Panc1 (cell line): ENCODE measurements around the gene ARMC5. TPM values are rescaled to one million over a fixed set of nuclear protein-coding genes. Genes with fewer than 3 reads are reported as not detected.

Experiments used
- ATAC-seq: fragments of 200-7000 bp; cut with Tn5 transposase; 2 replicates; pipeline ENCODE4 v1.9.1; 2020; ENCODE audit warnings: mild to moderate bottlenecking, moderate library complexity
- BruUV-seq: library from RNA; stranded (reverse); fragments of 400-500 nt; replicated peaks from 2 replicates; lab custom pipeline; 2021; lab: Mats Ljungman, UMichigan
- CTCF ChIA-PET: fragments of 300-600 bp; sonication (Branson Sonifier 250); formaldehyde crosslinking; loops from one replicate; lab custom pipeline; 2022; ENCODE audit warnings: antibody characterized with exemption; lab: Charles Lee
- POLR2A ChIA-PET: fragments of 300-600 bp; sonication (Branson Sonifier 250); formaldehyde crosslinking; loops from one replicate; lab custom pipeline; 2022; ENCODE audit warnings: antibody characterized with exemption; lab: Charles Lee
- DNase-seq: peaks from one replicate; pipeline ENCODE4 v3.0.0-alpha.2; 2010; ENCODE audit warnings: low read depth, low spot score
- H3K27ac ChIP-seq: 2 replicates; pipeline ENCODE4 v1.5.1; 2011; ENCODE audit warnings: mild to moderate bottlenecking, low read length, inconsistent platforms
- H3K27me3 ChIP-seq: fragments of 200-500 bp; sonication (Bioruptor generic); 2 replicates; pipeline ENCODE4 v1.6.0; 2014; ENCODE audit warnings: low read length, inconsistent platforms; ENCODE audit not compliant: control insufficient read depth, insufficient read depth
- H3K36me3 ChIP-seq: fragments of 200-500 bp; sonication (Bioruptor generic); 2 replicates; pipeline ENCODE4 v1.5.1; 2014; ENCODE audit warnings: inconsistent platforms, mild to moderate bottlenecking, low read length, moderate library complexity; ENCODE audit not compliant: control insufficient read depth, insufficient read depth
- H3K4me1 ChIP-seq: 2 replicates; pipeline ENCODE4 v1.5.1; 2011; ENCODE audit warnings: inconsistent platforms, mild to moderate bottlenecking, low read length, moderate library complexity; ENCODE audit not compliant: control insufficient read depth, insufficient read depth
- H3K4me3 ChIP-seq, 2 experiments: 2 replicates each; pipeline ENCODE4 v1.5.1; 2011 to 2012; ENCODE audit warnings: low read depth in 2 of 2, low read length in 2 of 2, mild to moderate bottlenecking in 2 of 2, inconsistent platforms in 1 of 2, moderate library complexity in 1 of 2
- H3K9me3 ChIP-seq: fragments of 200-500 bp; sonication (Bioruptor generic); 2 replicates; pipeline ENCODE4 v1.5.1; 2014; ENCODE audit warnings: low read depth, mild to moderate bottlenecking, inconsistent platforms, low read length, moderate library complexity; ENCODE audit not compliant: control insufficient read depth, insufficient read depth
- POLR2AphosphoS5 ChIP-seq: IDR thresholded peaks from 2 replicates; pipeline ENCODE4 v1.6.1; 2012; ENCODE audit warnings: mild to moderate bottlenecking, low read depth, low read length, moderate library complexity
- SIN3A ChIP-seq: IDR thresholded peaks from 2 replicates; pipeline ENCODE4 v1.6.1; 2012; ENCODE audit warnings: low read depth, mild to moderate bottlenecking, low read length, moderate library complexity, borderline replicate concordance; ENCODE audit not compliant: insufficient read depth
- TCF7L2 ChIP-seq: IDR thresholded peaks from 2 replicates; pipeline ENCODE4 v1.6.1; 2011; ENCODE audit warnings: mild to moderate bottlenecking, low read depth, low read length, inconsistent platforms
- in situ Hi-C: cut with HindIII; loops from 2 replicates; pipeline ENCODE4 v1.10.0; 2016; ENCODE audit warnings: low sequenced_read_pairs, low pct_unique_long_range_greater_than_20kb
- intact Hi-C: fragments of 100-400 bp; cut with micrococcal nuclease; formaldehyde crosslinking; loops from one replicate; pipeline ENCODE4 v1.10.0; 2022; ENCODE audit not compliant: unreplicated experiment
- total RNA-seq: library from RNA; stranded (reverse); gene quantifications from one replicate; pipeline ENCODE4 v1.2.1, GENCODE V29; 2021; ENCODE audit not compliant: unreplicated experiment
- TF ChIP-seq, protein P1 (sequence below), 2 experiments: IDR thresholded peaks; 2 replicates each; pipeline ENCODE4 v1.6.1; 2011 to 2012; ENCODE audit warnings: low read depth in 2 of 2, control low read depth in 1 of 2, low read length in 1 of 2, mild to moderate bottlenecking in 1 of 2, moderate library complexity in 1 of 2; ENCODE audit not compliant: insufficient read depth in 1 of 2
- TF ChIP-seq, protein P2 (sequence below): fragments of 450-650 bp; IDR thresholded peaks from 2 replicates; pipeline ENCODE4 v1.5.1; 2017; ENCODE audit warnings: mild to moderate bottlenecking

ARMC5 gene
- total RNA-seq, 1 experiment from 2014 or later, result 19.8 TPM

DNA sequence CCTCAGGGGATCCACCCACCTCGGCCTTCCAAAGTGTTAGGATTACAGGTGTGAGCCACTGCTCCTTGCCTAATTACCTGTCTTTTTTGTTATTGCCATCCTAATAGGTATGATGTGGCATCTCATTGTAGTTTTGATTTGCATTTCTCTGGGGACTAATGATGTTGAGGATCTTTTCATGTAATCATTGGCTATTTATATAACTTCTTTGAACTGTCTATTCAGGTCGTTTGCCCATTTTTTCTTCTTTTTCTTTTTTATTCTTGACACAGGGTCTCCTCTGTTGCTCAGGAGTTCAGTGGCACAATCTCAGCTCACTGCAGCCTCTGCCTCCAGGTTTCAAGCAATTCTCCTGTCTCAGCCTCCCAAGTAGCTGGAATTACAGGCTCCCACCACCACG is 11.3 kb downstream of the ARMC5 start:
- ChIA-PET CTCF (no interaction called here), POLR2A (no interaction called here)
- DNase-seq (no peak), ATAC-seq (no peak)
- Histone ChIP-seq H3K4me3 (no peak overlapping the region), H3K9me3 (no peaks in the 10 kb centered on the region), H3K36me3 (peaks cover 3% of the 10 kb centered on the region; the same call in 1 of the 2 replicates), H3K27ac (no peak overlapping the region), H3K4me1 (0 out of 2 replicates have a peak, but pooled peaks cover 4% of the 10 kb centered on the region), H3K27me3 (no peaks in the 10 kb centered on the region)
- no TSS peak for BruUV-seq
- in situ Hi-C loops, result no loop called here
- intact Hi-C loops, result loop anchor here (5.0 kb wide), 1 partner anchor 227 kb away; no protein-coding TSS in a partner anchor
- TF ChIP-seq POLR2AphosphoS5, result no peak
- TF ChIP-seq, protein P1, sequence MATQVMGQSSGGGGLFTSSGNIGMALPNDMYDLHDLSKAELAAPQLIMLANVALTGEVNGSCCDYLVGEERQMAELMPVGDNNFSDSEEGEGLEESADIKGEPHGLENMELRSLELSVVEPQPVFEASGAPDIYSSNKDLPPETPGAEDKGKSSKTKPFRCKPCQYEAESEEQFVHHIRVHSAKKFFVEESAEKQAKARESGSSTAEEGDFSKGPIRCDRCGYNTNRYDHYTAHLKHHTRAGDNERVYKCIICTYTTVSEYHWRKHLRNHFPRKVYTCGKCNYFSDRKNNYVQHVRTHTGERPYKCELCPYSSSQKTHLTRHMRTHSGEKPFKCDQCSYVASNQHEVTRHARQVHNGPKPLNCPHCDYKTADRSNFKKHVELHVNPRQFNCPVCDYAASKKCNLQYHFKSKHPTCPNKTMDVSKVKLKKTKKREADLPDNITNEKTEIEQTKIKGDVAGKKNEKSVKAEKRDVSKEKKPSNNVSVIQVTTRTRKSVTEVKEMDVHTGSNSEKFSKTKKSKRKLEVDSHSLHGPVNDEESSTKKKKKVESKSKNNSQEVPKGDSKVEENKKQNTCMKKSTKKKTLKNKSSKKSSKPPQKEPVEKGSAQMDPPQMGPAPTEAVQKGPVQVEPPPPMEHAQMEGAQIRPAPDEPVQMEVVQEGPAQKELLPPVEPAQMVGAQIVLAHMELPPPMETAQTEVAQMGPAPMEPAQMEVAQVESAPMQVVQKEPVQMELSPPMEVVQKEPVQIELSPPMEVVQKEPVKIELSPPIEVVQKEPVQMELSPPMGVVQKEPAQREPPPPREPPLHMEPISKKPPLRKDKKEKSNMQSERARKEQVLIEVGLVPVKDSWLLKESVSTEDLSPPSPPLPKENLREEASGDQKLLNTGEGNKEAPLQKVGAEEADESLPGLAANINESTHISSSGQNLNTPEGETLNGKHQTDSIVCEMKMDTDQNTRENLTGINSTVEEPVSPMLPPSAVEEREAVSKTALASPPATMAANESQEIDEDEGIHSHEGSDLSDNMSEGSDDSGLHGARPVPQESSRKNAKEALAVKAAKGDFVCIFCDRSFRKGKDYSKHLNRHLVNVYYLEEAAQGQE (IDR thresholded peaks at IDR 0.05; ENCODE audit: insufficient read depth in 1 of 2, low read depth in 2 of 2, low read length in 1 of 2), result no peak
- no peak for TF ChIP-seq TCF7L2
- no peak for TF ChIP-seq SIN3A
- TF ChIP-seq, protein P2, sequence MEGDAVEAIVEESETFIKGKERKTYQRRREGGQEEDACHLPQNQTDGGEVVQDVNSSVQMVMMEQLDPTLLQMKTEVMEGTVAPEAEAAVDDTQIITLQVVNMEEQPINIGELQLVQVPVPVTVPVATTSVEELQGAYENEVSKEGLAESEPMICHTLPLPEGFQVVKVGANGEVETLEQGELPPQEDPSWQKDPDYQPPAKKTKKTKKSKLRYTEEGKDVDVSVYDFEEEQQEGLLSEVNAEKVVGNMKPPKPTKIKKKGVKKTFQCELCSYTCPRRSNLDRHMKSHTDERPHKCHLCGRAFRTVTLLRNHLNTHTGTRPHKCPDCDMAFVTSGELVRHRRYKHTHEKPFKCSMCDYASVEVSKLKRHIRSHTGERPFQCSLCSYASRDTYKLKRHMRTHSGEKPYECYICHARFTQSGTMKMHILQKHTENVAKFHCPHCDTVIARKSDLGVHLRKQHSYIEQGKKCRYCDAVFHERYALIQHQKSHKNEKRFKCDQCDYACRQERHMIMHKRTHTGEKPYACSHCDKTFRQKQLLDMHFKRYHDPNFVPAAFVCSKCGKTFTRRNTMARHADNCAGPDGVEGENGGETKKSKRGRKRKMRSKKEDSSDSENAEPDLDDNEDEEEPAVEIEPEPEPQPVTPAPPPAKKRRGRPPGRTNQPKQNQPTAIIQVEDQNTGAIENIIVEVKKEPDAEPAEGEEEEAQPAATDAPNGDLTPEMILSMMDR, result no peak

DNA sequence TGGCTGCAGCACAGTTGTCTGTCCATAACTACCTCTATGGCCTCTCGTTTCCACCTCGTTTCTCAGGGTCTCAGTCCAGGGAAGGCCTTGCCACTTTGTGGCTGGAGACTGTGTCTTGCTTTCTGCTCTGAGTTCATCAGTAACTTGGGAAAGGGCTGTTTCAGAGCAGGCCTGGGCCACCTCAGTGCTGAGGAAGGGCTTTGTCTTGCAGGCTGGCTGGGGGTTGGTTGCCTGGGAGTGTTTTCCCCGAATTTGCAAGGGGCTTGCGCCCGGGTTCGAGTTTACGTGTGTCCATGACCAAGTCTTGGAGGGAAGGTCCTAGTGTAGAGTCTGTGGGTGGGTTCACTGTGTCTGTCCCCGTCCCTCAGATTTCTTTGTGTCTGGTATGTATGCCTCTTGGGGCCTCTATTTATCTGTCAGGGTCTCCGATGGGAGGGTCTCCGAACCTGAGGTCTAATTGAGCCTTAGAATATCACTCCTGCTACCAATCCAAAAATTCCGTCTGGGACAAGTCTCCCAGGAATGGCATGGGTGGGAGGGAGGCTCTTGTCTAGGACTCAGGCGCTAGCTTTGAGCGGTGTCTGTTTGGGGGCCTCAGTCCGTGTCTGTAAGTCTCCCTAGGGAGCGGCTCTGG is 12.1 kb downstream of the ARMC5 start:
- Histone ChIP-seq H3K36me3 (peaks cover 3% of the 10 kb centered on the region; the same call in 1 of the 2 replicates), H3K4me3 (peak overlapping the region; percentile 63 to 79), H3K27me3 (no peaks in the 10 kb centered on the region), H3K9me3 (no peaks in the 10 kb centered on the region), H3K27ac (peak overlapping the region; percentile 83), H3K4me1 (0 out of 2 replicates have a peak, but pooled peaks cover 4% of the 10 kb centered on the region)
- POLR2A ChIA-PET, result interaction anchor here (0.6 kb wide), 1 partner anchor 243 kb away, joined by 3 read pairs; no protein-coding TSS in a partner anchor
- CTCF ChIA-PET, result interaction anchor here (0.6 kb wide), 1 partner anchor 12 kb away, joined by 3 read pairs; the partner anchor contains the start of gene ARMC5
- ATAC-seq (no peak), DNase-seq (no peak)
- no peak for TF ChIP-seq POLR2AphosphoS5
- TF ChIP-seq, protein P1 (IDR thresholded peaks at IDR 0.05; ENCODE audit: insufficient read depth in 1 of 2, low read depth in 2 of 2, low read length in 1 of 2), result no peak
- TF ChIP-seq, protein P2, result no peak
- TF ChIP-seq TCF7L2, result no peak
- no peak for TF ChIP-seq SIN3A
- in situ Hi-C loops, result no loop called here
- intact Hi-C loops, result loop anchor here (5.0 kb wide), 1 partner anchor 226 kb away; no protein-coding TSS in a partner anchor
- BruUV-seq, result no TSS peak
